CD8-positive, alpha-beta memory T cell (primary cell): Measurements from ENCODE around the gene CHST8. TPM values are rescaled to one million over a fixed set of nuclear protein-coding genes. Genes with fewer than 3 reads are reported as not detected.
"Not testable (repeated sequence)": the region's sequence is repeated elsewhere in the genome, so short reads cannot be mapped to it uniquely, and the experiment has no call there.

Source experiments
- CTCF ChIA-PET: fragments of 350-600 bp; sonication (Branson Sonifier 250); formaldehyde crosslinking; loops from one replicate; lab custom pipeline; 2021; ENCODE audit warnings: antibody characterized with exemption; lab: Charles Lee
- POLR2A ChIA-PET: fragments of 350-600 bp; sonication (Branson Sonifier 250); formaldehyde crosslinking; loops from one replicate; lab custom pipeline; 2021; ENCODE audit warnings: antibody characterized with exemption; lab: Charles Lee
- DNase-seq, 5 donors: peaks; one replicate each; pipeline versions ENCODE4 v3.0.0 to v3.0.0-alpha.2; 2020 to 2022; ENCODE audit warnings: mixed read lengths in 1 of 5
- H3K27ac ChIP-seq: one replicate; pipeline ENCODE4 v1.7.0; 2013; ENCODE audit warnings: low read depth, mild to moderate bottlenecking, low read length, moderate library complexity
- H3K27me3 ChIP-seq: 2 replicates; pipeline ENCODE4 v1.7.0; 2013; ENCODE audit warnings: low read length, mild to moderate bottlenecking; ENCODE audit not compliant: insufficient read depth, poor library complexity, severe bottlenecking
- H3K36me3 ChIP-seq: 2 replicates; pipeline ENCODE4 v1.7.0; 2013; ENCODE audit warnings: mild to moderate bottlenecking, low read length, moderate library complexity; ENCODE audit not compliant: insufficient read depth
- H3K4me1 ChIP-seq: 2 replicates; pipeline ENCODE4 v1.7.0; 2013; ENCODE audit warnings: mild to moderate bottlenecking, low read length, moderate library complexity; ENCODE audit not compliant: insufficient read depth
- H3K4me3 ChIP-seq: 2 replicates; pipeline ENCODE4 v1.7.0; 2013; ENCODE audit warnings: mild to moderate bottlenecking, low read length
- H3K9me3 ChIP-seq: 2 replicates; pipeline ENCODE4 v1.7.0; 2013; ENCODE audit warnings: mild to moderate bottlenecking, low read length
- H3K27ac Mint-ChIP-seq, 8 donors: one replicate each; pipeline ENCODE4 v1.8.0; 2020 to 2021; ENCODE audit warnings: mixed read lengths in 8 of 8, mild to moderate bottlenecking in 6 of 8, inconsistent platforms in 3 of 8, moderate library complexity in 3 of 8
- H3K27me3 Mint-ChIP-seq, 2 donors: one replicate each; pipeline ENCODE4 v1.8.0; 2020 to 2021; ENCODE audit warnings: mixed read lengths in 2 of 2, mild to moderate bottlenecking in 1 of 2, moderate library complexity in 1 of 2
- H3K36me3 Mint-ChIP-seq, 3 donors: one replicate each; pipeline ENCODE4 v1.8.0; 2020 to 2021; ENCODE audit warnings: mixed read lengths in 3 of 3, inconsistent platforms in 1 of 3, mild to moderate bottlenecking in 1 of 3
- H3K4me1 Mint-ChIP-seq, 3 donors: one replicate each; pipeline ENCODE4 v1.8.0; 2020 to 2021; ENCODE audit warnings: mixed read lengths in 3 of 3, inconsistent platforms in 1 of 3, mild to moderate bottlenecking in 1 of 3
- H3K4me3 Mint-ChIP-seq, 7 donors: one replicate each; pipeline ENCODE4 v1.8.0; 2020 to 2021; ENCODE audit warnings: mixed read lengths in 7 of 7, mild to moderate bottlenecking in 6 of 7, moderate library complexity in 4 of 7, inconsistent platforms in 2 of 7
- H3K9me3 Mint-ChIP-seq, 5 donors: one replicate each; pipeline ENCODE4 v1.8.0; 2020 to 2022; ENCODE audit warnings: mixed read lengths in 5 of 5, mild to moderate bottlenecking in 3 of 5, moderate library complexity in 2 of 5, inconsistent platforms in 1 of 5
- polyA plus RNA-seq: library from polyadenylated mRNA; unstranded; fragments of 300-500 nt; fragmentation: Illumina TruSeq; gene quantifications from one replicate; pipeline ENCODE4 v1.2.3, GENCODE V29; 2021
- total RNA-seq, 2 experiments: library from RNA; stranded (reverse); gene quantifications; one replicate each; pipeline ENCODE4 v1.2.3, GENCODE V29; 2021

CHST8 gene
- total and polyA plus RNA-seq, 3 experiments from 2014 or later = not detected

GRCh38 chr19:33609353-33609752 is 12.4 kb upstream of the CHST8 start:
- ChIA-PET CTCF (no interaction called here), POLR2A (no interaction called here)
- H3K27me3 ChIP-seq = no peaks in the 10 kb centered on the region
- peaks cover 4 to 9% (median 7%) of the 10 kb centered on the region in 5 donors for H3K9me3 Mint-ChIP-seq
- DNase-seq = no peak
- H3K27ac Mint-ChIP-seq = no peak overlapping the region
- no peaks in the 10 kb centered on the region for H3K4me1 Mint-ChIP-seq
- H3K27ac ChIP-seq = no peak overlapping the region
- peaks cover 24 to 35% of the 10 kb centered on the region in 2 donors for H3K27me3 Mint-ChIP-seq
- H3K4me3 Mint-ChIP-seq = no peak overlapping the region
- no peaks in the 10 kb centered on the region for H3K4me1 ChIP-seq
- no peaks in the 10 kb centered on the region for H3K36me3 ChIP-seq
- H3K4me3 ChIP-seq = no peak overlapping the region
- H3K36me3 Mint-ChIP-seq = no peaks in the 10 kb centered on the region
- no peaks in the 10 kb centered on the region for H3K9me3 ChIP-seq

GRCh38 chr19:33610588-33610987 is 11.2 kb upstream of the CHST8 start:
- Mint-ChIP-seq H3K36me3 (no peaks in the 10 kb centered on the region), H3K27me3 (peaks cover 26 to 43% of the 10 kb centered on the region in 2 donors), H3K27ac (no peak overlapping the region), H3K9me3 (peaks cover 4 to 9% (median 7%) of the 10 kb centered on the region in 5 donors), H3K4me3 (no peak overlapping the region), H3K4me1 (no peaks in the 10 kb centered on the region)
- Histone ChIP-seq H3K9me3 (no peaks in the 10 kb centered on the region), H3K4me3 (no peak overlapping the region), H3K27ac (no peak overlapping the region), H3K36me3 (no peaks in the 10 kb centered on the region), H3K4me1 (no peaks in the 10 kb centered on the region), H3K27me3 (no peaks in the 10 kb centered on the region)
- no peak for DNase-seq
- POLR2A ChIA-PET = no interaction called here
- CTCF ChIA-PET = no interaction called here

GRCh38 chr19:33612928-33613619 is 8.7 kb upstream of the CHST8 start:
- Histone ChIP-seq H3K4me3 (no peak overlapping the region), H3K27me3 (no peaks in the 10 kb centered on the region), H3K9me3 (no peaks in the 10 kb centered on the region), H3K27ac (no peak overlapping the region), H3K4me1 (no peaks in the 10 kb centered on the region), H3K36me3 (no peaks in the 10 kb centered on the region)
- Mint-ChIP-seq H3K27ac (no peak overlapping the region), H3K36me3 (no peaks in the 10 kb centered on the region), H3K4me3 (no peak overlapping the region), H3K4me1 (no peaks in the 10 kb centered on the region), H3K27me3 (peaks cover 26 to 28% of the 10 kb centered on the region in 2 donors), H3K9me3 (peaks cover 2 to 8% (median 4%) of the 10 kb centered on the region in 5 donors)
- ChIA-PET POLR2A (no interaction called here), CTCF (no interaction called here)
- DNase-seq = no peak

DNA sequence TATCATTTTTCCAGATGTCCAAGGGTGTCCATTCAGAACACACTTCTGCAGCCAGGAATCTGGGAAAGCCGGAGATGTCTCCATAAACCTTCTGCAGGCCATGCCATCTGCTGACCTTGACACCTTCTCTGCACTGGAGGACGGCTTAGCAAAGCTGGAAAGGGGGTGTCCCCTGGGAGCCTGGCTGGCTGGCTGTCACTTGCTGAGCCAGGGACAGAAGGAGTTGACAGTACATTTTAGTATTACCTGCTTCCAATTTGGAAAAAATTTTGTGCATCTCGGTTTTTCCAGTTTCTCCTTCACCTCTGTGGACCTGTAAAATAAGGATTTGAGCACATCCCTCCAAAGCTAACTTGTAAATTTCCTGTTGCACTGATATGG is 8.1 kb upstream of the CHST8 start:
- no peak overlapping the region for H3K27ac Mint-ChIP-seq
- ChIA-PET CTCF (no interaction called here), POLR2A (no interaction called here)
- no peak overlapping the region for H3K4me3 Mint-ChIP-seq
- H3K27ac ChIP-seq = no peak overlapping the region
- H3K4me1 ChIP-seq = no peaks in the 10 kb centered on the region
- H3K9me3 Mint-ChIP-seq = peaks cover 2 to 8% (median 4%) of the 10 kb centered on the region in 5 donors
- no peaks in the 10 kb centered on the region for H3K36me3 Mint-ChIP-seq
- no peak overlapping the region for H3K4me3 ChIP-seq
- H3K4me1 Mint-ChIP-seq = no peaks in the 10 kb centered on the region
- peaks cover 21 to 31% of the 10 kb centered on the region in 2 donors for H3K27me3 Mint-ChIP-seq
- no peaks in the 10 kb centered on the region for H3K9me3 ChIP-seq
- no peak for DNase-seq
- no peaks in the 10 kb centered on the region for H3K27me3 ChIP-seq
- H3K36me3 ChIP-seq = no peaks in the 10 kb centered on the region

GRCh38 chr19:33616346-33616745 is 5.4 kb upstream of the CHST8 start:
- H3K27me3 Mint-ChIP-seq = peaks cover 24 to 48% of the 10 kb centered on the region in 2 donors
- CTCF ChIA-PET = no interaction called here
- Histone ChIP-seq H3K4me3 (no peak overlapping the region), H3K27me3 (no peaks in the 10 kb centered on the region), H3K9me3 (no peaks in the 10 kb centered on the region), H3K27ac (no peak overlapping the region), H3K4me1 (no peaks in the 10 kb centered on the region), H3K36me3 (no peaks in the 10 kb centered on the region)
- POLR2A ChIA-PET = no interaction called here
- no peaks in the 10 kb centered on the region for H3K36me3 Mint-ChIP-seq
- H3K27ac Mint-ChIP-seq = peak overlapping the region in 1 of 8 donors; percentile 21
- H3K9me3 Mint-ChIP-seq = peaks cover 0 to 2% (median 0%) of the 10 kb centered on the region in 5 donors
- no peak for DNase-seq
- H3K4me1 Mint-ChIP-seq = no peaks in the 10 kb centered on the region
- H3K4me3 Mint-ChIP-seq = no peak overlapping the region

- ChIA-PET POLR2A (no interaction called here), CTCF (no interaction called here)
- Mint-ChIP-seq H3K36me3 (no peaks in the 10 kb centered on the region), H3K4me1 (no peaks in the 10 kb centered on the region), H3K9me3 (peaks cover 0 to 2% (median 0%) of the 10 kb centered on the region in 5 donors), H3K27me3 (peaks cover 20 to 44% of the 10 kb centered on the region in 2 donors), H3K27ac (no peak overlapping the region), H3K4me3 (no peak overlapping the region)
- no peak for DNase-seq
- Histone ChIP-seq H3K36me3 (no peaks in the 10 kb centered on the region), H3K27ac (no peak overlapping the region), H3K9me3 (no peaks in the 10 kb centered on the region), H3K27me3 (no peaks in the 10 kb centered on the region), H3K4me3 (no peak overlapping the region), H3K4me1 (no peaks in the 10 kb centered on the region)
These were observed 4.9 kb upstream of the CHST8 start for GRCh38 chr19:33616857-33617256.

GRCh38 chr19:33618363-33618762 is 3.4 kb upstream of the CHST8 start:
- DNase-seq, H3K4me3 ChIP-seq, H3K9me3 Mint-ChIP-seq, H3K4me1 Mint-ChIP-seq, POLR2A ChIA-PET, H3K4me3 Mint-ChIP-seq, H3K27ac ChIP-seq, CTCF ChIA-PET, H3K9me3 ChIP-seq, H3K36me3 ChIP-seq, H3K36me3 Mint-ChIP-seq, H3K27me3 ChIP-seq, H3K4me1 ChIP-seq: not testable (repeated sequence)
- peaks cover 17 to 43% of the 10 kb centered on the region in 2 donors for H3K27me3 Mint-ChIP-seq
- peak overlapping the region in 1 of 8 donors; percentile 29 for H3K27ac Mint-ChIP-seq

- no peaks in the 10 kb centered on the region for H3K4me1 Mint-ChIP-seq
- no peaks in the 10 kb centered on the region for H3K27me3 ChIP-seq
These were observed 2.9 kb upstream of the CHST8 start for GRCh38 chr19:33618884-33619283.

More at GRCh38 chr19:33618884-33619283, 2.9 kb upstream of the CHST8 start:
- no peaks in the 10 kb centered on the region for H3K4me1 ChIP-seq
- H3K4me3 Mint-ChIP-seq = no peak overlapping the region
- no peaks in the 10 kb centered on the region for H3K9me3 Mint-ChIP-seq
- no peak for DNase-seq
- H3K27ac ChIP-seq = no peak overlapping the region
- POLR2A ChIA-PET = no interaction called here
- no peak overlapping the region for H3K4me3 ChIP-seq
- CTCF ChIA-PET = no interaction called here
- H3K36me3 ChIP-seq = no peaks in the 10 kb centered on the region
- no peaks in the 10 kb centered on the region for H3K36me3 Mint-ChIP-seq
- peaks cover 22 to 47% of the 10 kb centered on the region in 2 donors for H3K27me3 Mint-ChIP-seq
- no peaks in the 10 kb centered on the region for H3K9me3 ChIP-seq
- H3K27ac Mint-ChIP-seq = no peak overlapping the region
